GM21381 (cell line): ENCODE results near the gene TMEM119.
"Not testable (repeated sequence)": the region's sequence is repeated elsewhere in the genome, so short reads cannot be mapped to it uniquely, and the experiment has no call there.

Experiments used
- ATAC-seq: cut with Tn5 transposase; IDR thresholded peaks from one replicate; pipeline ENCODE4 v1.9.1; 2021; ENCODE audit warnings: mild to moderate bottlenecking, moderate library complexity; ENCODE audit not compliant: unreplicated experiment

The TMEM119 gene

GRCh38 chr12:108567406-108568337 lies 30.2 kb downstream of the TMEM119 start:
- no peak for ATAC-seq

GRCh38 chr12:108566452-108566851 lies 31.4 kb downstream of the TMEM119 start:
- ATAC-seq, result no peak

- no peak for ATAC-seq
Measured at GRCh38 chr12:108565976-108566375, 31.9 kb downstream of the TMEM119 start.

GRCh38 chr12:108565146-108565545 lies 32.7 kb downstream of the TMEM119 start:
- ATAC-seq, result no peak

- ATAC-seq, result no peak
Measured at GRCh38 chr12:108564724-108565123, 33.2 kb downstream of the TMEM119 start.

GRCh38 chr12:108563804-108564151 lies 34.1 kb downstream of the TMEM119 start:
- no peak for ATAC-seq

- peak; percentile 35 for ATAC-seq
Measured at GRCh38 chr12:108563136-108563803, 34.6 kb downstream of the TMEM119 start.

- ATAC-seq, result peak; percentile 52
Measured at GRCh38 chr12:108562348-108563135, 35.3 kb downstream of the TMEM119 start, which contains the start of gene ISCU. Gene ISCU, plus strand, starts transcription at chr12:108562596. Its CDS starts 27 bp downstream, at chr12:108562623.

GRCh38 chr12:108561852-108562347 lies 36.0 kb downstream of the TMEM119 start:
- no peak for ATAC-seq

GRCh38 chr12:108560752-108561719 lies 36.8 kb downstream of the TMEM119 start, which contains the start of gene SART3:
Gene SART3, minus strand, starts transcription at chr12:108561173. Its CDS starts 19 bp downstream, at chr12:108561154.
- peak; percentile 37 for ATAC-seq

GRCh38 chr12:108560321-108560721 lies 37.6 kb downstream of the TMEM119 start:
- ATAC-seq, result no peak

- no peak for ATAC-seq
Measured at GRCh38 chr12:108559748-108560147, 38.1 kb downstream of the TMEM119 start.

GRCh38 chr12:108559007-108559655 lies 38.8 kb downstream of the TMEM119 start:
- no peak for ATAC-seq

- not testable (repeated sequence) for ATAC-seq
Measured at GRCh38 chr12:108555383-108555782, 42.5 kb downstream of the TMEM119 start.

- ATAC-seq, result no peak
Measured at GRCh38 chr12:108553799-108554198, 44.1 kb downstream of the TMEM119 start.

- no peak for ATAC-seq
Measured at GRCh38 chr12:108551535-108551934, 46.3 kb downstream of the TMEM119 start.

- ATAC-seq, result no peak
Measured at GRCh38 chr12:108548954-108549521, 48.8 kb downstream of the TMEM119 start.

- ATAC-seq, result no peak
Measured at GRCh38 chr12:108547686-108548085, 50.2 kb downstream of the TMEM119 start.

- no peak for ATAC-seq
Measured at GRCh38 chr12:108543652-108544051, 54.2 kb downstream of the TMEM119 start.
